Gastroesophageal sphincter (tissue), 4 donors: ENCODE results near the gene PIK3R1. TPM values are rescaled to one million over a fixed set of nuclear protein-coding genes. Genes with fewer than 3 reads are reported as not detected.

Source experiments
- ATAC-seq: fragments of 150-250 bp; one replicate; pipeline ENCODE4 v1.9.1; 2016; ENCODE audit warnings: mild to moderate bottlenecking, moderate library complexity
- H3K27ac ChIP-seq, 4 donors: fragments of 200-600 bp; sonication (generic) in 3 of 4; 1 replicate in 3 of 4; 2 replicates in 1 of 4; pipeline ENCODE4 v1.5.1; 2016 to 2019
- H3K27me3 ChIP-seq: fragments of 200-600 bp; sonication (generic); one replicate; pipeline ENCODE4 v1.5.1; 2019
- H3K36me3 ChIP-seq, 2 donors: fragments of 200-600 bp; sonication (generic); one replicate each; pipeline ENCODE4 v1.5.1; 2019; ENCODE audit warnings: control low read depth in 1 of 2
- H3K4me1 ChIP-seq, 3 donors: fragments of 200-600 bp; sonication (generic); 1 replicate in 2 of 3; 2 replicates in 1 of 3; pipeline ENCODE4 v1.5.1; 2016 to 2019; ENCODE audit warnings: control low read depth in 2 of 3
- H3K4me3 ChIP-seq, 2 donors: fragments of 200-600 bp; sonication (generic); one replicate each; pipeline ENCODE4 v1.5.1; 2019; ENCODE audit warnings: mild to moderate bottlenecking in 1 of 2, moderate library complexity in 1 of 2
- H3K9me3 ChIP-seq, 3 donors: fragments of 200-600 bp; sonication (generic); one replicate each; pipeline ENCODE4 v1.5.1; 2017 to 2019; ENCODE audit warnings: control low read depth in 2 of 3
- CTCF ChIP-seq, 4 experiments: fragments of 200-600 bp in 2 of 4; fragments of 450-650 bp in 2 of 4; sonication (generic) in 1 of 4; IDR thresholded peaks; one replicate each; pipeline ENCODE4 v1.5.1; 2017 to 2019; ENCODE audit warnings: antibody characterized with exemption in 4 of 4, mild to moderate bottlenecking in 2 of 4, moderate library complexity in 2 of 4
- EP300 ChIP-seq: sonication (generic); formaldehyde crosslinking; IDR thresholded peaks from one replicate; pipeline ENCODE4 v1.6.1; 2017; ENCODE audit warnings: antibody characterized with exemption, mild to moderate bottlenecking
- POLR2A ChIP-seq, 2 donors: fragments of 450-650 bp; IDR thresholded peaks; one replicate each; pipeline ENCODE4 v1.6.1; 2017; ENCODE audit warnings: antibody characterized with exemption in 2 of 2, mild to moderate bottlenecking in 2 of 2, moderate library complexity in 1 of 2
- POLR2AphosphoS5 ChIP-seq: sonication (generic); formaldehyde crosslinking; IDR thresholded peaks from one replicate; pipeline ENCODE4 v1.6.1; 2017; ENCODE audit warnings: antibody characterized with exemption
- WGBS, 2 donors: methylation state at CpG; one replicate each; pipeline ENCODE4 v1.1.5; 2018; ENCODE audit warnings: low coverage in 1 of 2; 5-methylcytosine and 5-hydroxymethylcytosine counted together
- total RNA-seq, 4 donors: library from RNA; depleted of rRNA; stranded (reverse); fragments of >200 nt; gene quantifications; one replicate each; pipeline ENCODE4 v1.1.0, GENCODE V29; 2016

PIK3R1 gene
- total RNA-seq, 4 donors from 2014 or later = 188 to 403 (median 312) TPM

GRCh38 chr5:68299575-68299974, 84.0 kb downstream of the PIK3R1 start:
- TF ChIP-seq POLR2A (IDR thresholded peaks at IDR 0.05) = no peak
- no peak for TF ChIP-seq POLR2AphosphoS5
- no peak for TF ChIP-seq EP300
- TF ChIP-seq CTCF (IDR thresholded peaks at IDR 0.05) = no peak
- H3K4me3 ChIP-seq = no peak overlapping the region
- no peaks in the 10 kb centered on the region for H3K9me3 ChIP-seq
- peaks cover 23 to 71% of the 10 kb centered on the region in 2 donors for H3K36me3 ChIP-seq
- WGBS, 2 donors = 90 to 92% methylated on average over 3 of the region's 3 CpGs
- no peaks in the 10 kb centered on the region for H3K27me3 ChIP-seq
- no peak for ATAC-seq
- H3K27ac ChIP-seq = no peak overlapping the region
- peaks cover 3 to 46% (median 4%) of the 10 kb centered on the region in 3 donors for H3K4me1 ChIP-seq

- no peak overlapping the region for H3K4me3 ChIP-seq
- TF ChIP-seq CTCF (IDR thresholded peaks at IDR 0.05) (no peak), POLR2AphosphoS5 (no peak), EP300 (no peak), POLR2A (IDR thresholded peaks at IDR 0.05) (no peak)
- no peak overlapping the region for H3K27ac ChIP-seq
- H3K9me3 ChIP-seq = no peaks in the 10 kb centered on the region
- peaks cover 5 to 35% of the 10 kb centered on the region in 2 donors for H3K36me3 ChIP-seq
- H3K27me3 ChIP-seq = no peaks in the 10 kb centered on the region
- H3K4me1 ChIP-seq = peaks cover 3 to 32% (median 4%) of the 10 kb centered on the region in 3 donors
- WGBS, 2 donors = 61 to 72% methylated on average over 3 of the region's 3 CpGs
- no peak for ATAC-seq
Measured at GRCh38 chr5:68303038-68303738, 87.6 kb downstream of the PIK3R1 start.

- H3K36me3 ChIP-seq = peaks cover 0 to 28% of the 10 kb centered on the region in 2 donors
- peaks cover 3 to 25% (median 4%) of the 10 kb centered on the region in 3 donors for H3K4me1 ChIP-seq
- H3K27me3 ChIP-seq = no peaks in the 10 kb centered on the region
- H3K9me3 ChIP-seq = no peaks in the 10 kb centered on the region
- no peak overlapping the region for H3K4me3 ChIP-seq
- TF ChIP-seq POLR2A (IDR thresholded peaks at IDR 0.05) (no peak), EP300 (no peak), CTCF (IDR thresholded peaks at IDR 0.05) (no peak), POLR2AphosphoS5 (no peak)
- no peak overlapping the region for H3K27ac ChIP-seq
- 85 to 93% methylated on average over 4 of the region's 4 CpGs for WGBS, 2 donors
- ATAC-seq = no peak
Measured at GRCh38 chr5:68303754-68304420, 88.3 kb downstream of the PIK3R1 start.

GRCh38 chr5:68304421-68305052, 89.0 kb downstream of the PIK3R1 start:
- Histone ChIP-seq H3K27me3 (no peaks in the 10 kb centered on the region), H3K36me3 (peaks cover 0 to 22% of the 10 kb centered on the region in 2 donors), H3K9me3 (no peaks in the 10 kb centered on the region), H3K4me3 (no peak overlapping the region), H3K4me1 (peaks cover 3 to 19% (median 4%) of the 10 kb centered on the region in 3 donors), H3K27ac (no peak overlapping the region)
- 59 to 77% methylated on average over 3 of the region's 3 CpGs for WGBS, 2 donors
- TF ChIP-seq EP300 (no peak), CTCF (IDR thresholded peaks at IDR 0.05) (no peak), POLR2A (IDR thresholded peaks at IDR 0.05) (no peak), POLR2AphosphoS5 (no peak)
- no peak for ATAC-seq
